Astrocyte (in vitro differentiated cells and primary cell): ENCODE data around the gene ALAD.
"Not testable (repeated sequence)": the region's sequence is repeated elsewhere in the genome, so short reads cannot be mapped to it uniquely, and the experiment has no call there.

Experiments
- CTCF ChIP-seq: IDR thresholded peaks from 2 replicates; pipeline ENCODE4 v1.5.1; 2011; ENCODE audit warnings: low read depth, mild to moderate bottlenecking, inconsistent platforms, low read length, moderate library complexity; ENCODE audit not compliant: insufficient read depth
- EZH2 ChIP-seq: IDR thresholded peaks from 2 replicates; pipeline ENCODE4 v1.6.1; 2012; ENCODE audit warnings: mild to moderate bottlenecking, low read length, inconsistent platforms; ENCODE audit not compliant: insufficient read depth

GRCh38 chr9:113406873-113407511, 5.9 kb upstream of the ALAD start:
- peak; percentile 85 for TF ChIP-seq CTCF
- not testable (repeated sequence) for TF ChIP-seq EZH2
